K562 (cell line): ENCODE results near the gene MYO9A. TPM values are rescaled to one million over a fixed set of nuclear protein-coding genes. Genes with fewer than 3 reads are reported as not detected.

Source experiments
- ATAC-seq: fragments of 200-7000 bp; cut with Tn5 transposase; 3 replicates; pipeline ENCODE4 v1.9.1; 2020; ENCODE audit warnings: moderate library complexity
- BruUV-seq: library from RNA; stranded (reverse); fragments of 400-500 nt; replicated peaks from 2 replicates; lab custom pipeline; 2021; lab: Mats Ljungman, UMichigan
- CTCF ChIA-PET: fragments of 300-600 bp; formaldehyde crosslinking; extraction: SDS; loops from one replicate; lab custom pipeline; 2021; ENCODE audit warnings: low intra/inter-chr PET ratio; lab: Yijun Ruan, JAX
- POLR2A ChIA-PET: fragments of 300-600, 350-650 bp; sonication (Branson Sonifier 250); formaldehyde crosslinking; extraction: SDS; loops from one replicate; lab custom pipeline; 2021; ENCODE audit warnings: antibody characterized with exemption, inconsistent platforms; lab: Yijun Ruan, JAX
- DNase-seq, 4 experiments: peaks; one replicate each; pipeline versions ENCODE4 v3.0.0 to v3.0.0-alpha.2; 2011 to 2018; ENCODE audit warnings: low spot score in 3 of 4, mixed read lengths in 3 of 4; ENCODE audit errors: extremely low read depth in 1 of 4
- FAIRE-seq: peaks from 2 replicates; lab custom pipeline; 2011; peaks lifted over from hg19 to GRCh38; lab: Jason Lieb, UNC
- H2AFZ ChIP-seq: 2 replicates; pipeline ENCODE4 v1.6.0; 2011; ENCODE audit warnings: low read depth, low read length, control low read depth, inconsistent platforms
- H3K27ac ChIP-seq: fragments of 200-600 bp; 3 replicates; pipeline ENCODE4 v1.8.0; 2011; ENCODE audit warnings: low read depth, mild to moderate bottlenecking, control low read depth, inconsistent platforms, low read length, moderate library complexity, mixed read lengths; ENCODE audit errors: extremely low read depth
- H3K27me3 ChIP-seq, 2 experiments: fragments of 300-600 bp in 1 of 2; 2 replicates in 1 of 2; 3 replicates in 1 of 2; pipeline versions ENCODE4 v1.6.0 to v1.8.0; 2011; ENCODE audit warnings: inconsistent platforms in 2 of 2, low read length in 2 of 2, mild to moderate bottlenecking in 1 of 2, mixed read lengths in 1 of 2, moderate library complexity in 1 of 2; ENCODE audit not compliant: control insufficient read depth in 2 of 2, insufficient read depth in 2 of 2
- H3K36me3 ChIP-seq: fragments of 300-600 bp; 3 replicates; pipeline ENCODE4 v1.8.0; 2011; ENCODE audit warnings: mild to moderate bottlenecking, low read length, inconsistent platforms; ENCODE audit not compliant: control insufficient read depth, insufficient read depth
- H3K4me1 ChIP-seq, 2 experiments: fragments of 200-600 bp in 1 of 2; replicated peaks in 1 of 2; 2 replicates in 1 of 2; 3 replicates in 1 of 2; pipeline versions ENCODE4 v1.5.1 to v1.8.0; 2011; ENCODE audit warnings: inconsistent platforms in 2 of 2, low read length in 2 of 2, mild to moderate bottlenecking in 1 of 2, mixed read lengths in 1 of 2, moderate library complexity in 1 of 2; ENCODE audit not compliant: control insufficient read depth in 2 of 2, insufficient read depth in 2 of 2
- H3K4me2 ChIP-seq: 2 replicates; pipeline ENCODE4 v1.6.1; 2011; ENCODE audit warnings: low read length, control low read depth, inconsistent platforms, mixed read lengths; ENCODE audit not compliant: insufficient read depth
- H3K4me3 ChIP-seq: fragments of 200-600 bp; sonication (generic), shearing (Covaris generic); 2 replicates; pipeline ENCODE4 v1.5.1; 2016; ENCODE audit warnings: control low read depth, inconsistent platforms
- H3K79me2 ChIP-seq: fragments of 200-600 bp; 3 replicates; pipeline ENCODE4 v1.8.0; 2011; ENCODE audit warnings: low read length, inconsistent platforms; ENCODE audit not compliant: control insufficient read depth, insufficient read depth
- H3K9ac ChIP-seq, 2 experiments: 2 replicates each; pipeline versions ENCODE4 v1.6.0 to v1.6.1; 2011; ENCODE audit warnings: low read depth in 2 of 2, low read length in 2 of 2, control low read depth in 1 of 2, inconsistent platforms in 1 of 2, mild to moderate bottlenecking in 1 of 2, mixed read lengths in 1 of 2; ENCODE audit not compliant: insufficient read depth in 1 of 2
- H3K9me1 ChIP-seq: one replicate; pipeline ENCODE4 v1.6.0; 2011; ENCODE audit warnings: inconsistent platforms, mild to moderate bottlenecking, low read length, moderate library complexity; ENCODE audit not compliant: control insufficient read depth, insufficient read depth
- H3K9me3 ChIP-seq: replicated peaks from 2 replicates; pipeline ENCODE4 v1.5.1; 2011; ENCODE audit warnings: low read depth, low read length, inconsistent platforms; ENCODE audit not compliant: control insufficient read depth, insufficient read depth
- H4K20me1 ChIP-seq: replicated peaks from 2 replicates; pipeline ENCODE4 v1.6.1; 2011; ENCODE audit warnings: low read length, inconsistent platforms, mixed read lengths; ENCODE audit not compliant: control insufficient read depth, insufficient read depth
- CBFA2T2 ChIP-seq: fragments of 450-650 bp; conservative IDR thresholded peaks from 2 replicates; pipeline ENCODE4 v1.6.1; 2017; ENCODE audit warnings: mild to moderate bottlenecking
- CBFA2T3 ChIP-seq: fragments of 450-650 bp; IDR thresholded peaks from 2 replicates; pipeline ENCODE4 v1.6.1; 2017
- NELFE ChIP-seq: IDR thresholded peaks from 2 replicates; pipeline ENCODE4 v1.6.1; 2011; ENCODE audit warnings: mild to moderate bottlenecking; ENCODE audit not compliant: insufficient read depth, insufficient read length
- RFX5 ChIP-seq: IDR thresholded peaks from 2 replicates; pipeline ENCODE4 v1.6.1; 2011; ENCODE audit warnings: low read depth, mild to moderate bottlenecking, improper control_type of control experiment, low read length
- RFX7 ChIP-seq: fragments of 250-450 bp; sonication (Bioruptor Pico); IDR thresholded peaks from 2 replicates; pipeline ENCODE4 v1.5.1; 2021; ENCODE audit warnings: mild to moderate bottlenecking
- SLC30A9 ChIP-seq: fragments of 250-450 bp; sonication (Bioruptor Pico); IDR thresholded peaks from 2 replicates; pipeline ENCODE4 v1.8.0; 2022; ENCODE audit warnings: mild to moderate bottlenecking, moderate library complexity
- STAT5B ChIP-seq: fragments of 250-450 bp; sonication (Bioruptor Pico); IDR thresholded peaks from 2 replicates; pipeline ENCODE4 v1.8.0; 2021; ENCODE audit warnings: mild to moderate bottlenecking, inconsistent platforms
- YY1 ChIP-seq, 3 experiments: IDR thresholded peaks; 2 replicates each; pipeline ENCODE4 v1.6.1; 2011; ENCODE audit warnings: low read length in 2 of 3, mild to moderate bottlenecking in 2 of 3, moderate library complexity in 2 of 3, borderline replicate concordance in 1 of 3, control low read depth in 1 of 3, low read depth in 1 of 3; ENCODE audit not compliant: insufficient read depth in 3 of 3, insufficient replicate concordance in 2 of 3, control insufficient read depth in 1 of 3, insufficient read length in 1 of 3; ENCODE audit errors: extremely low read depth in 1 of 3
- ZNF316 ChIP-seq: fragments of 450-650 bp; IDR thresholded peaks from 2 replicates; pipeline ENCODE4 v1.6.1; 2016
- whole genome bisulfite sequencing: fragments of 100-300 bp; shearing (Covaris generic); methylation state at CpG from one replicate; pipeline ENCODE4 v1.1.6; 2016; ENCODE audit warnings: low coverage, mixed read lengths; ENCODE audit not compliant: insufficient coverage; ENCODE audit errors: missing lambda C conversion rate; 5-methylcytosine and 5-hydroxymethylcytosine counted together
- in situ Hi-C: fragments of 300-500 bp; cut with MboI; formaldehyde crosslinking; loops from 4 replicates; pipeline ENCODE4 v1.15.0; 2018; ENCODE audit warnings: inconsistent platforms, mixed read lengths
- intact Hi-C: fragments of 100-400 bp; cut with micrococcal nuclease; formaldehyde crosslinking; loops from 2 replicates; pipeline ENCODE4 v1.14.2; 2022
- polyA plus RNA-seq, 8 experiments: library from polyadenylated mRNA; depleted of rRNA in 4 of 8; stranded (reverse) in 5 of 8; unstranded in 3 of 8; fragments of >200 nt; fragmentation: Nextera tagmentation in 2 of 8; fragmentation: Illumina TruSeq in 1 of 8; extraction: Ambion mirVana in 2 of 8; extraction: Trizol in 1 of 8; gene quantifications; 2 replicates each; pipeline versions ENCODE4 v1.2.1 to v1.2.3, GENCODE V29; 2011 to 2014; ENCODE audit warnings: inconsistent platforms in 1 of 8, missing spikeins in 1 of 8
- total RNA-seq, 7 experiments: library from RNA; depleted of rRNA in 6 of 7; stranded (reverse); fragments of >200 nt in 6 of 7; fragmentation: Illumina TruSeq in 2 of 7; extraction: Trizol in 2 of 7; gene quantifications; 2 replicates each; pipeline versions ENCODE4 v1.2.1 to v1.2.3, GENCODE V29; 2011 to 2021; ENCODE audit warnings: low replicate concordance in 1 of 7

Gene MYO9A
- total and polyA plus RNA-seq, 9 of the 15 experiments (the other 6 are each of a cell fraction or from before 2014, with no cell fraction given): 1.9 to 15.4 (median 5.8) TPM

DNA sequence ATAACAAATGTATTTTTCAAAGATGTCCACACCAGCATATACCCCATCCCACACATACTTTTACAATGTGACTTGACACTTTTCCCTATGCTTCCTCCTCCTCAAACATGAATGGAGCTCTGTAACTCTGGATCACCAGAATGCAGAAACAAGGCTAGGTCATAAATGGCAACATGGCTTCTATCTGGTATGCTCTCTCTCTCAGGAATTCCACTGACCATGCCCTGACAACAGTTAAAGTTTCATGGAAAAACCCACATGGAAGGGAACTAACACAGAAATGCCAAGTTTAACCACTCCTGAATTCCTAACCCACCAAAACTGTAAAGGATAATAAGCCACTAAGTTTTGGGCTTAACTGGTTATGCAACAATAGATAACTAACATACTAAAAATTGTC is 19.9 kb downstream of the MYO9A start:
- H2AFZ ChIP-seq: no peak overlapping the region
- H3K36me3 ChIP-seq: no peaks in the 10 kb centered on the region
- no peak overlapping the region for H3K4me2 ChIP-seq
- no peak for ATAC-seq
- intact Hi-C loops (no loop called here), in situ Hi-C loops (no loop called here)
- no peak overlapping the region for H3K27ac ChIP-seq
- H3K27me3 ChIP-seq: no peaks in the 10 kb centered on the region
- FAIRE-seq: peak; percentile 68
- H4K20me1 ChIP-seq: no peaks in the 10 kb centered on the region
- TF ChIP-seq RFX7 (no peak), NELFE (no peak), ZNF316 (0 out of 2 replicates have a peak, but pooled peaks have one; percentile 21), STAT5B (CRISPR knock-in tag) (no peak), RFX5 (no peak)
- DNase-seq: no peak
- no peaks in the 10 kb centered on the region for H3K9me3 ChIP-seq
- CTCF ChIA-PET: no interaction called here
- no peak overlapping the region for H3K9ac ChIP-seq
- POLR2A ChIA-PET: interaction anchor here (1.4 kb wide), 1 partner anchor 15 kb away, joined by 3 read pairs; no protein-coding TSS in a partner anchor
- peaks cover 0 to under 1% of the 10 kb centered on the region in 2 experiments; a peak in 1 of 5 replicates for H3K4me1 ChIP-seq
- no peaks in the 10 kb centered on the region for H3K9me1 ChIP-seq
- H3K79me2 ChIP-seq: no peaks in the 10 kb centered on the region
- no TSS peak for BruUV-seq
- no peak overlapping the region for H3K4me3 ChIP-seq

DNA sequence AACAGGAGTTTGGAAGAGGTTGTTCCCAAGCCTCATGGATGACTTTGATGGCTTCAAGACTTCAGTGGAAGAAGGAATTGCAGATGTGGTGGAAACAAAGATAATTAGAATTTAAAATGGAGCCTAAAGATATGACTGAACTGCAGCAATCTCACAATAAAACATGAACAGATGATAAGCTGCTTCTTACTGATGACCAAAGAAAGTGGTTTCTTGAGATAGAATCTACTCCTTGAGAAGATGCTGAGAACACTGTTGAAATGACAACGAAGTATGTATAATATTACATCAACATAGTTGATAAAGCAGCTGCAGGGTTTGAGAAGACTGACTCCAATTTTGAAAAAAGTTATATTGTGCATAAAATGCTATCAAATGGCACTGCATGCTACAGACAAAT is 21.2 kb downstream of the MYO9A start:
- Histone ChIP-seq H3K4me3 (no peak overlapping the region), H3K9me3 (no peaks in the 10 kb centered on the region), H4K20me1 (no peaks in the 10 kb centered on the region), H2AFZ (no peak overlapping the region), H3K27me3 (no peaks in the 10 kb centered on the region), H3K9ac (no peak overlapping the region), H3K9me1 (no peaks in the 10 kb centered on the region), H3K4me2 (no peak overlapping the region)
- intact Hi-C loops: no loop called here
- 6% methylated on average over 1 of the region's 1 CpG for WGBS
- ChIA-PET CTCF (no interaction called here), POLR2A (no interaction called here)
- no peak for ATAC-seq
- no TSS peak for BruUV-seq
- TF ChIP-seq YY1 (IDR thresholded peaks at IDR 0.05; ENCODE audit: borderline replicate concordance in 1 of 3, control insufficient read depth in 1 of 3, extremely low read depth in 1 of 3, insufficient read depth in 3 of 3, insufficient read length in 1 of 3, insufficient replicate concordance in 2 of 3, low read depth in 1 of 3, low read length in 2 of 3) (no peak), CBFA2T2 (0 out of 2 replicates have a peak, but pooled peaks have one; percentile 3), SLC30A9 (CRISPR knock-in tag) (no peak), CBFA2T3 (peak; percentile 30; the same call in 1 of the 2 replicates)
- TF ChIP-seq, all 486 proteins: peak for 2
- Histone ChIP-seq H3K27ac (no peak overlapping the region), H3K36me3 (no peaks in the 10 kb centered on the region), H3K4me1 (no peaks in the 10 kb centered on the region; a peak in 2 of 5 replicates), H3K79me2 (no peaks in the 10 kb centered on the region)
- FAIRE-seq: no peak
- no peak for DNase-seq
- in situ Hi-C loops: no loop called here
